DND-41 (cell line): ENCODE measurements around the gene SLC15A1.
A peak's percentile ranks its signal among the peaks of the same experiment; 100 is the strongest.

Source experiments
- ATAC-seq: fragments of 200-7000 bp; cut with Tn5 transposase; 3 replicates; pipeline ENCODE4 v1.9.1; 2021; ENCODE audit warnings: low read depth; ENCODE audit not compliant: insufficient read depth
- DNase-seq: peaks from one replicate; pipeline ENCODE4 v3.0.0-alpha.2; 2020
- H2AFZ ChIP-seq: 2 replicates; pipeline ENCODE4 v1.6.0; 2012; ENCODE audit warnings: low read depth, low read length
- H3K27ac ChIP-seq: 2 replicates; pipeline ENCODE4 v1.5.1; 2012; ENCODE audit warnings: low read length, inconsistent platforms
- H3K27me3 ChIP-seq: fragments of 200-600 bp; sonication (generic); 2 replicates; pipeline ENCODE4 v1.6.0; 2012; ENCODE audit warnings: low read length, mild to moderate bottlenecking, inconsistent platforms; ENCODE audit not compliant: insufficient read depth, poor library complexity
- H3K36me3 ChIP-seq: 2 replicates; pipeline ENCODE4 v1.5.1; 2012; ENCODE audit warnings: low read length, inconsistent platforms; ENCODE audit not compliant: insufficient read depth
- H3K4me1 ChIP-seq: 2 replicates; pipeline ENCODE4 v1.5.1; 2012; ENCODE audit warnings: mild to moderate bottlenecking, low read length; ENCODE audit not compliant: insufficient read depth
- H3K4me2 ChIP-seq: 2 replicates; pipeline ENCODE4 v1.6.0; 2012; ENCODE audit warnings: mild to moderate bottlenecking, moderate library complexity, low read length, inconsistent platforms; ENCODE audit not compliant: insufficient read depth
- H3K4me3 ChIP-seq, 2 experiments: fragments of 200-600 bp in 1 of 2; shearing (Covaris generic) in 1 of 2; 2 replicates each; pipeline ENCODE4 v1.5.1; 2012 to 2016; ENCODE audit warnings: inconsistent platforms in 2 of 2, low read length in 2 of 2, mild to moderate bottlenecking in 2 of 2, low read depth in 1 of 2, moderate library complexity in 1 of 2
- H3K79me2 ChIP-seq: 2 replicates; pipeline ENCODE4 v1.6.0; 2012; ENCODE audit warnings: low read length, inconsistent platforms; ENCODE audit not compliant: insufficient read depth
- H3K9ac ChIP-seq: 2 replicates; pipeline ENCODE4 v1.6.0; 2012; ENCODE audit warnings: low read depth, mild to moderate bottlenecking, inconsistent platforms, low read length, moderate library complexity
- H3K9me3 ChIP-seq: 2 replicates; pipeline ENCODE4 v1.5.1; 2012; ENCODE audit warnings: low read length, moderate library complexity, mild to moderate bottlenecking, inconsistent platforms; ENCODE audit not compliant: insufficient read depth, severe bottlenecking
- H4K20me1 ChIP-seq: 2 replicates; pipeline ENCODE4 v1.6.0; 2012; ENCODE audit warnings: low read length; ENCODE audit not compliant: insufficient read depth
- CTCF ChIP-seq: IDR thresholded peaks from 2 replicates; pipeline ENCODE4 v1.5.1; 2012; ENCODE audit warnings: borderline replicate concordance, low read length, moderate library complexity, mild to moderate bottlenecking; ENCODE audit not compliant: poor library complexity, severe bottlenecking; ENCODE audit errors: extremely low read depth
- EZH2 ChIP-seq: IDR thresholded peaks from 3 replicates; pipeline ENCODE4 v1.6.1; 2012; ENCODE audit warnings: borderline replicate concordance, low read depth, mild to moderate bottlenecking, moderate library complexity, low read length, inconsistent platforms; ENCODE audit not compliant: severe bottlenecking

Gene SLC15A1

DNA sequence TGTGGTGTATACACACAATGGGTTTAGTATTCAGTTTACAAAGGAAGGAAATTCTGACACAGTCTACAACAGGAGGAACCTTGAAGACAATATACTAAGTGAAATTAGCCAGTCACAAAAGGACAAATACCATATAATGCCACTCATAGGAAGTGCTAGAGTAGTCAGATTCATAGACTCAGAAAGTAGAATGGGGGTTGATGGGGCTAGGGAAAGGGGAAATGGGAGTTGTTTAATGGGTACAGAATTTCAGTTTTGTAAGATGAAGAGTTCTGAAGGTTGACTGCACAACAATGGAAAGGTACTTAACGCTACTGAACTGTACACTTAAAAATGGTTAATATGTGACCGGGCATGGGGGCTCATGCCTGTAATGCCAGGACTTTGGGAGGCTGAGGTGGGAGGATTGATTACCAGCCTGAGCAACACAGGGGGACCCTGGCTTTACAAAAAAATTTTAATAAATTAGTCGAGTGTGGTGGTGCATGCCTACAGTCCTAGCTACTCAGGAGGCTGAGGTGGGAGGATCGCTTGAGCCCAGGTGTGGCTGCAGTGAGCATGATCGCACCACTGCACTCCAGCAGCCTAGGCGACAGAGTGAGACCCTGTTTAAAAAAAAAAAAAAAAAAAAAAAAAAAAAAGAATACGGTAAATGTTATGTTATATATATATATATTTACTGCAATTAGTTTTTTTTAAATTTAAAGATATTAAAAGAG lies 45.0 kb downstream of the SLC15A1 start:
- Histone ChIP-seq H2AFZ (no peak overlapping the region), H3K4me3 (no peak overlapping the region), H3K9ac (no peak overlapping the region), H3K27me3 (peaks cover 3% of the 10 kb centered on the region), H3K36me3 (no peaks in the 10 kb centered on the region), H3K27ac (no peak overlapping the region), H3K79me2 (no peaks in the 10 kb centered on the region), H3K4me2 (no peak overlapping the region), H3K4me1 (peaks cover 8% of the 10 kb centered on the region), H4K20me1 (no peaks in the 10 kb centered on the region), H3K9me3 (no peaks in the 10 kb centered on the region)
- ATAC-seq (peak; percentile 55; the same call in 2 of the 3 replicates), DNase-seq (peak; percentile 16)
- no peak for TF ChIP-seq EZH2
- no peak for TF ChIP-seq CTCF

DNA sequence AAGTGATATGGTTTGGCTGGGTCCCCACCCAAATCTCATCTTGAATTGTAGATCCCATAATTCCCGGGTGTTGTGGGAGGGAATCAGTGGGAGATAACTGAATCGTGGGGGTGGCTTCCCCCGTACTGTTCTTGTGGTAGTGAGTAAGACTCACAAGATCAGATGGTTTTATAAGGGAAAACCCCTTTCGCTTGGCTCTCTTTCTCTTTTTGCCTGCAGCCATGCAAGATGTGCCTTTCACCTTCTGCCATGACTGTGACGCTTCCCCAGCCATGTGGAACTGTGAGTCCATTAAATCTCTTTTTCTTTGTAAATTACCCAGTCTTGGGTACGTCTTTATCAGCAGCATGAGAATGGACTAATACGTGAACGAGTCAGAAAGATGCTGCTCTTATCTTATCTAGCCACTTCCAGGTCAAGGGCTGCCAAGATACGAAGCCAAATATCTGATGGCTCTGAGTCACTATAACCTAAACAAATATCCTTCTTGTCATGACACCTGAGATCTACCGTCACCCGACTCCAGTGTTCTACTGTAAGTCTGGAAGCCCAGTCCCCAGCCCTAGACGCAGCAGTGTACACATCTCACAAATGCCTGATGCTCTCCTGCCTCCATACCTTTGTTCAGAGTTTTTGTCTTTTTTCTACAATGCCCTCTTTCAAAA lies 45.9 kb downstream of the SLC15A1 start:
- H3K79me2 ChIP-seq: no peaks in the 10 kb centered on the region
- H3K9ac ChIP-seq: no peak overlapping the region
- H3K4me1 ChIP-seq: peaks cover 8% of the 10 kb centered on the region
- no peaks in the 10 kb centered on the region for H4K20me1 ChIP-seq
- DNase-seq (no peak), ATAC-seq (no peak)
- TF ChIP-seq CTCF (no peak), EZH2 (no peak)
- H3K27me3 ChIP-seq: peaks cover 7% of the 10 kb centered on the region
- no peaks in the 10 kb centered on the region for H3K36me3 ChIP-seq
- no peak overlapping the region for H3K4me2 ChIP-seq
- H3K4me3 ChIP-seq: no peak overlapping the region
- H3K27ac ChIP-seq: no peak overlapping the region
- H3K9me3 ChIP-seq: no peaks in the 10 kb centered on the region
- H2AFZ ChIP-seq: no peak overlapping the region

DNA sequence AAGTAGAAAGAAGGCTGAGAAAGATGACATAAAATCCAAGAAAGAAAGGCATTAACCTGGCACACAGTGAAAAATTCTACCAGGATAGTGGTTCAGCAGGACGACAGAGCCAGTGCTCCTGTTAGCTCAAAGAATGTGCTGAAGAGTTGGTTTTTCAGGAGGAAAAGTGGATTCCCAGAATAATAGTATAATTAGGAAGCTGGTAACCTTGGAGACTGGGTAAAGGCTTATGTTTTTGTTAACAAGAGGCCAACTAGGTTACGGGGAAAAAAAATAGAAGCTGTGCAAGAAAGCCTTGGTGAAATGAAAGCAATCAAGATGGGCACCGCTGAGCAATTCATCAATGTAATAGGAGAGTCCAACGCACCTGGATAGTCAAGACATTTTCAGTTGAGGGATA lies 54.7 kb downstream of the SLC15A1 start:
- no peak overlapping the region for H3K27ac ChIP-seq
- TF ChIP-seq EZH2 (no peak), CTCF (no peak)
- no peak overlapping the region for H3K9ac ChIP-seq
- H2AFZ ChIP-seq: no peak overlapping the region
- DNase-seq: no peak
- H3K4me2 ChIP-seq: no peak overlapping the region
- H3K9me3 ChIP-seq: no peaks in the 10 kb centered on the region
- H4K20me1 ChIP-seq: no peaks in the 10 kb centered on the region
- ATAC-seq: no peak
- no peaks in the 10 kb centered on the region for H3K79me2 ChIP-seq
- H3K4me1 ChIP-seq: no peaks in the 10 kb centered on the region
- no peak overlapping the region for H3K4me3 ChIP-seq
- peaks cover 10% of the 10 kb centered on the region for H3K27me3 ChIP-seq
- no peaks in the 10 kb centered on the region for H3K36me3 ChIP-seq
